B cell (primary cell): Measurements from ENCODE around the gene ESRP2. TPM values are rescaled to one million over a fixed set of nuclear protein-coding genes. Genes with fewer than 3 reads are reported as not detected.

ENCODE experiments used
- ATAC-seq: fragments of 200-7000 bp; cut with Tn5 transposase; one replicate; pipeline ENCODE4 v1.10.0; 2021; ENCODE audit warnings: low read depth, mild to moderate bottlenecking, moderate number of reproducible peaks, moderate library complexity
- CTCF ChIA-PET: fragments of 350-600 bp; sonication (Branson Sonifier 250); formaldehyde crosslinking; loops from one replicate; lab custom pipeline; 2021; ENCODE audit warnings: antibody characterized with exemption, inconsistent platforms; lab: Charles Lee
- POLR2A ChIA-PET: fragments of 350-600 bp; sonication (Branson Sonifier 250); formaldehyde crosslinking; loops from one replicate; lab custom pipeline; 2021; ENCODE audit warnings: antibody characterized with exemption; lab: Charles Lee
- DNase-seq: peaks from one replicate; pipeline ENCODE4 v3.0.0; 2013
- H2AFZ ChIP-seq: 2 replicates; pipeline ENCODE4 v1.6.1; 2012; ENCODE audit warnings: mild to moderate bottlenecking, low read depth, low read length; ENCODE audit not compliant: insufficient read depth, poor library complexity, severe bottlenecking
- H3K27ac ChIP-seq, 2 donors: 1 replicate in 1 of 2; 2 replicates in 1 of 2; pipeline ENCODE4 v1.5.1; 2012 to 2013; ENCODE audit warnings: low read length in 2 of 2, mild to moderate bottlenecking in 2 of 2, moderate library complexity in 1 of 2
- H3K27me3 ChIP-seq, 4 experiments: fragments of 200-600 bp in 1 of 4; sonication (generic) in 1 of 4; replicated peaks in 1 of 4; 1 replicate in 2 of 4; 2 replicates in 2 of 4; pipeline versions ENCODE4 v1.6.1 to v1.7.0; 2013 to 2016; ENCODE audit warnings: low read length in 3 of 4, mild to moderate bottlenecking in 2 of 4, mixed read lengths in 1 of 4, moderate library complexity in 1 of 4; ENCODE audit not compliant: insufficient read depth in 4 of 4, control insufficient read depth in 3 of 4; ENCODE audit errors: control extremely low read depth in 1 of 4
- H3K36me3 ChIP-seq, 2 experiments: replicated peaks in 1 of 2; 1 replicate in 1 of 2; 2 replicates in 1 of 2; pipeline versions ENCODE4 v1.6.1 to v1.7.1; 2013; ENCODE audit warnings: low read length in 1 of 2; ENCODE audit not compliant: insufficient read depth in 2 of 2, control insufficient read depth in 1 of 2; ENCODE audit errors: control extremely low read depth in 1 of 2, extremely low read depth in 1 of 2
- H3K4me1 ChIP-seq, 2 donors: fragments of 200-600 bp in 1 of 2; sonication (generic) in 1 of 2; 1 replicate in 1 of 2; 2 replicates in 1 of 2; pipeline versions ENCODE4 v1.5.1 to v1.6.1; 2013 to 2017; ENCODE audit warnings: low read length in 2 of 2; ENCODE audit not compliant: control insufficient read depth in 2 of 2, insufficient read depth in 2 of 2
- H3K4me2 ChIP-seq: replicated peaks from 2 replicates; pipeline ENCODE3; 2012; ENCODE audit warnings: mild to moderate bottlenecking, low read depth, low read length; ENCODE audit not compliant: poor library complexity, severe bottlenecking
- H3K4me3 ChIP-seq, 5 experiments: fragments of 200-600 bp in 1 of 5; sonication (generic) in 1 of 5; 1 replicate in 3 of 5; 2 replicates in 2 of 5; pipeline versions ENCODE4 v1.5.1 to v1.7.0; 2011 to 2016; ENCODE audit warnings: low read length in 4 of 5, mild to moderate bottlenecking in 4 of 5, low read depth in 2 of 5, control low read depth in 1 of 5, moderate library complexity in 1 of 5; ENCODE audit not compliant: insufficient read depth in 1 of 5; ENCODE audit errors: control extremely low read depth in 1 of 5, extremely low read depth in 1 of 5
- H3K79me2 ChIP-seq: fragments of 200-600 bp; sonication (generic); one replicate; pipeline ENCODE4 v1.6.0; 2016; ENCODE audit warnings: low read length; ENCODE audit not compliant: control insufficient read depth, insufficient read depth
- H3K9ac ChIP-seq: fragments of 200-600 bp; sonication (generic); 2 replicates; pipeline ENCODE4 v1.6.1; 2017; ENCODE audit warnings: mild to moderate bottlenecking, low read length, moderate library complexity
- H3K9me3 ChIP-seq, 3 donors: one replicate each; pipeline versions ENCODE4 v1.6.1 to v1.7.1; 2013; ENCODE audit warnings: low read length in 2 of 3; ENCODE audit not compliant: control insufficient read depth in 2 of 3, insufficient read depth in 1 of 3; ENCODE audit errors: control extremely low read depth in 1 of 3
- H4K20me1 ChIP-seq: 2 replicates; pipeline ENCODE4 v1.6.0; 2012; ENCODE audit warnings: mild to moderate bottlenecking, low read length; ENCODE audit not compliant: insufficient read depth, control insufficient read depth, poor library complexity, severe bottlenecking
- H3K27ac Mint-ChIP-seq: one replicate; pipeline ENCODE4 v1.8.0; 2021; ENCODE audit warnings: mixed read lengths
- H3K27me3 Mint-ChIP-seq: one replicate; pipeline ENCODE4 v1.8.0; 2021; ENCODE audit warnings: mixed read lengths
- H3K4me1 Mint-ChIP-seq: one replicate; pipeline ENCODE4 v1.8.0; 2021; ENCODE audit warnings: mixed read lengths
- H3K4me3 Mint-ChIP-seq: one replicate; pipeline ENCODE4 v1.8.0; 2021; ENCODE audit warnings: mixed read lengths
- H3K9me3 Mint-ChIP-seq: one replicate; pipeline ENCODE4 v1.8.0; 2022; ENCODE audit warnings: mixed read lengths; ENCODE audit not compliant: insufficient read depth
- EZH2 ChIP-seq: IDR thresholded peaks from 2 replicates; pipeline ENCODE4 v1.6.1; 2012; ENCODE audit warnings: borderline replicate concordance, low read depth, mild to moderate bottlenecking, moderate library complexity, low read length; ENCODE audit not compliant: insufficient read depth, poor library complexity, severe bottlenecking
- WGBS: methylation state at CpG from one replicate; pipeline ENCODE4 v1.1.5; 2013; ENCODE audit warnings: missing lambda C conversion rate; ENCODE audit not compliant: insufficient coverage; 5-methylcytosine and 5-hydroxymethylcytosine counted together
- intact Hi-C: fragments of 100-400 bp; cut with micrococcal nuclease; formaldehyde crosslinking; loops from one replicate; pipeline ENCODE4 v1.10.0; 2022
- polyA plus RNA-seq: library from polyadenylated mRNA; depleted of rRNA; stranded (reverse); fragments of >200 nt; gene quantifications from 2 replicates; pipeline ENCODE4 v1.2.3, GENCODE V29; 2012
- total RNA-seq, 2 donors: library from RNA; stranded (reverse); fragments of 120-200 nt in 1 of 2; gene quantifications; 1 replicate in 1 of 2; 2 replicates in 1 of 2; pipeline versions ENCODE4 v1.2.3 to v1.2.4, GENCODE V29; 2013 to 2022
- TF ChIP-seq, protein P1 (sequence below): fragments of 200-600 bp; IDR thresholded peaks from one replicate; pipeline ENCODE4 v1.8.0; 2022; ENCODE audit warnings: antibody characterized with exemption, mild to moderate bottlenecking

Gene ESRP2
- total and polyA plus RNA-seq, 2 donors (not counting 1 experiment from before 2014, with no cell fraction given) = 0.09 TPM; not detected in 1

DNA sequence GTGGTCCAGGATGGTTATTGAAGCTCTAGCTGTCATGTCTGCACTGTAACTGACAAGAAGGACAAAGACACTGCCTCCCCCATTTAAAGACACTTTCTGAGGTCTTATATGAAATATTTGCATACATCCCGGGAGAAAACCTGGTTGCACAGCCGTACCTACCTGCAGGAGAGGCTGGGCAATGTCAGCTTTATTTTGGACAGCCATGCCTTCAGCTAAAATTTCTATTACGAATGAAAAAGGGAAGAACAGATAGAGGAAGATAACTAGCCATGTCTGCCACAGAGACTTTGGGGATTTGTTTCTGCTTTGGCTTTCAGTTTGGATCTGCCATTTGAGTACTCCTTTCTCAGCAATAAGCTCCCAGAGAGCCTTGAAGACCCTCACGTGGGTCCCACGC lies 47.4 kb upstream of the ESRP2 start:
- intact Hi-C loops = no loop called here
- peaks cover 75% of the 10 kb centered on the region for H3K4me1 Mint-ChIP-seq
- peaks cover 69 to 83% of the 10 kb centered on the region in 2 donors for H3K4me1 ChIP-seq
- peak overlapping the region; percentile 84 for H3K27ac Mint-ChIP-seq
- H3K27me3 ChIP-seq = no peaks in the 10 kb centered on the region
- peaks cover 71% of the 10 kb centered on the region for H3K79me2 ChIP-seq
- H3K9me3 ChIP-seq = no peaks in the 10 kb centered on the region
- DNase-seq = peak; percentile 54
- POLR2A ChIA-PET = interaction anchor here (1.7 to 3.9 kb wide), 2 partner anchors 19 to 27 kb away, joined by 6 to 38 read pairs; partner anchors contain the start of genes PRMT7, SLC7A6 and SLC7A6OS
- ATAC-seq = no peak
- CTCF ChIA-PET = interaction anchor here (0.6 to 10.2 kb wide), 8 partner anchors 9 to 45 kb away, joined by 3 to 289 read pairs (median 6); partner anchors contain the start of genes PRMT7, SLC7A6 and SLC7A6OS
- peak overlapping the region; percentile 78 to 92 for H3K27ac ChIP-seq
- TF ChIP-seq EZH2 = no peak
- TF ChIP-seq, protein P1, sequence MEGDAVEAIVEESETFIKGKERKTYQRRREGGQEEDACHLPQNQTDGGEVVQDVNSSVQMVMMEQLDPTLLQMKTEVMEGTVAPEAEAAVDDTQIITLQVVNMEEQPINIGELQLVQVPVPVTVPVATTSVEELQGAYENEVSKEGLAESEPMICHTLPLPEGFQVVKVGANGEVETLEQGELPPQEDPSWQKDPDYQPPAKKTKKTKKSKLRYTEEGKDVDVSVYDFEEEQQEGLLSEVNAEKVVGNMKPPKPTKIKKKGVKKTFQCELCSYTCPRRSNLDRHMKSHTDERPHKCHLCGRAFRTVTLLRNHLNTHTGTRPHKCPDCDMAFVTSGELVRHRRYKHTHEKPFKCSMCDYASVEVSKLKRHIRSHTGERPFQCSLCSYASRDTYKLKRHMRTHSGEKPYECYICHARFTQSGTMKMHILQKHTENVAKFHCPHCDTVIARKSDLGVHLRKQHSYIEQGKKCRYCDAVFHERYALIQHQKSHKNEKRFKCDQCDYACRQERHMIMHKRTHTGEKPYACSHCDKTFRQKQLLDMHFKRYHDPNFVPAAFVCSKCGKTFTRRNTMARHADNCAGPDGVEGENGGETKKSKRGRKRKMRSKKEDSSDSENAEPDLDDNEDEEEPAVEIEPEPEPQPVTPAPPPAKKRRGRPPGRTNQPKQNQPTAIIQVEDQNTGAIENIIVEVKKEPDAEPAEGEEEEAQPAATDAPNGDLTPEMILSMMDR = no peak
- peak overlapping the region; percentile 23 for H2AFZ ChIP-seq
- H3K4me2 ChIP-seq = peak overlapping the region; percentile 75
- H3K9ac ChIP-seq = peak overlapping the region; percentile 38
- peak overlapping the region in 2 of 5 experiments; percentile 34 to 60 for H3K4me3 ChIP-seq
- H3K4me3 Mint-ChIP-seq = peak overlapping the region; percentile 56
- no peaks in the 10 kb centered on the region for H4K20me1 ChIP-seq
- peaks cover 0 to 30% of the 10 kb centered on the region in 2 experiments for H3K36me3 ChIP-seq
- H3K27me3 Mint-ChIP-seq = no peaks in the 10 kb centered on the region
- WGBS = 0% methylated on average over 1 of the region's 5 CpGs
- no peaks in the 10 kb centered on the region for H3K9me3 Mint-ChIP-seq

DNA sequence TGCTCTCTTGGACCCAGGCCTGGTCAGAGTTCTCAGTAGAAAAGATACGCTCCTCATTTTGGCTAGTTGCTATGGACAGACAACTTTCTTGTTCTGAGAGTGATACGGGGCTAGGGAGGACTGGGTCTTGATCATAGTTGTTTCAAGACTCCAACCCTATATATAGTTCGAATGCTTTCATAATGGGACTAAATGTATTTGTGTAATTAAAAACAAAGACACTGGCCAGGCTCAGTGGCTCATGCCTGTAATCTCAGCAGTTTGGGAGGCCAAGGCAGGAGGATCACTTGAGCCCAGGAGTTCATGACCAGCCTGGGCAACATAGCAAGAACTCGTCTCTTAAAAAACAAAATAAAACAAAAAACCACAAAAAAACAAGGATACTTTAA lies 46.1 kb upstream of the ESRP2 start:
- Histone ChIP-seq H2AFZ (no peak overlapping the region), H4K20me1 (no peaks in the 10 kb centered on the region), H3K4me3 (no peak overlapping the region), H3K9me3 (no peaks in the 10 kb centered on the region), H3K27ac (peak overlapping the region in 1 of 2 donors; percentile 92), H3K4me1 (peaks cover 56 to 70% of the 10 kb centered on the region in 2 donors), H3K9ac (no peak overlapping the region), H3K79me2 (peaks cover 67% of the 10 kb centered on the region), H3K36me3 (peaks cover 0 to 24% of the 10 kb centered on the region in 2 experiments), H3K4me2 (no peak overlapping the region), H3K27me3 (no peaks in the 10 kb centered on the region)
- intact Hi-C loops = no loop called here
- no peaks in the 10 kb centered on the region for H3K9me3 Mint-ChIP-seq
- POLR2A ChIA-PET = no interaction called here
- DNase-seq (no peak), ATAC-seq (no peak)
- CTCF ChIA-PET = interaction anchor here (3.7 kb wide), 1 partner anchor 20 kb away, joined by 18 read pairs; no protein-coding TSS in a partner anchor
- H3K27ac Mint-ChIP-seq = peak overlapping the region; percentile 84
- WGBS = 100% methylated on average over 2 of the region's 4 CpGs
- H3K27me3 Mint-ChIP-seq = no peaks in the 10 kb centered on the region
- peak overlapping the region; percentile 14 for H3K4me3 Mint-ChIP-seq
- H3K4me1 Mint-ChIP-seq = peaks cover 62% of the 10 kb centered on the region
- TF ChIP-seq EZH2 = no peak
- TF ChIP-seq, protein P1 = no peak
